Peyer's patch (tissue), 4 donors: Measurements from ENCODE around the gene PRDM5. TPM values are rescaled to one million over a fixed set of nuclear protein-coding genes. Genes with fewer than 3 reads are reported as not detected.

ENCODE experiments used
- DNase-seq, 3 donors: peaks; one replicate each; pipeline ENCODE4 v3.0.0-alpha.2; 2017 to 2019
- H3K27ac ChIP-seq, 4 donors: fragments of 200-600 bp; sonication (generic); one replicate each; pipeline ENCODE4 v1.5.1; 2016 to 2019
- H3K27me3 ChIP-seq, 2 donors: fragments of 200-600 bp; sonication (generic); one replicate each; pipeline ENCODE4 v1.5.1; 2019
- H3K36me3 ChIP-seq, 3 donors: fragments of 200-600 bp; sonication (generic); one replicate each; pipeline ENCODE4 v1.5.1; 2016 to 2019
- H3K4me1 ChIP-seq, 4 donors: fragments of 200-600 bp; sonication (generic); one replicate each; pipeline ENCODE4 v1.5.1; 2016 to 2019
- H3K4me3 ChIP-seq, 4 donors: fragments of 200-600 bp; sonication (generic); 1 replicate in 3 of 4; 2 replicates in 1 of 4; pipeline ENCODE4 v1.5.1; 2016 to 2019; ENCODE audit warnings: mild to moderate bottlenecking in 1 of 4
- H3K9me3 ChIP-seq, 4 donors: fragments of 200-600 bp; sonication (generic); one replicate each; pipeline ENCODE4 v1.5.1; 2016 to 2019; ENCODE audit warnings: mild to moderate bottlenecking in 1 of 4
- CTCF ChIP-seq, 6 experiments: fragments of 450-650 bp in 4 of 6; fragments of 200-600 bp in 2 of 6; sonication (generic) in 1 of 6; IDR thresholded peaks; one replicate each; pipeline ENCODE4 v1.5.1; 2017 to 2019; ENCODE audit warnings: antibody characterized with exemption in 6 of 6, mild to moderate bottlenecking in 3 of 6, moderate library complexity in 1 of 6
- POLR2A ChIP-seq, 2 donors: fragments of 450-650 bp; IDR thresholded peaks; one replicate each; pipeline ENCODE4 v1.5.1; 2017; ENCODE audit warnings: antibody characterized with exemption in 2 of 2, mild to moderate bottlenecking in 2 of 2, moderate library complexity in 2 of 2
- total RNA-seq, 4 donors: library from RNA; depleted of rRNA; stranded (reverse); fragments of >200 nt; gene quantifications; one replicate each; pipeline ENCODE4 v1.1.0, GENCODE V29; 2016

Gene PRDM5
- total RNA-seq, 4 donors from 2014 or later: 3.9 to 9.9 (median 5.3) TPM

DNA sequence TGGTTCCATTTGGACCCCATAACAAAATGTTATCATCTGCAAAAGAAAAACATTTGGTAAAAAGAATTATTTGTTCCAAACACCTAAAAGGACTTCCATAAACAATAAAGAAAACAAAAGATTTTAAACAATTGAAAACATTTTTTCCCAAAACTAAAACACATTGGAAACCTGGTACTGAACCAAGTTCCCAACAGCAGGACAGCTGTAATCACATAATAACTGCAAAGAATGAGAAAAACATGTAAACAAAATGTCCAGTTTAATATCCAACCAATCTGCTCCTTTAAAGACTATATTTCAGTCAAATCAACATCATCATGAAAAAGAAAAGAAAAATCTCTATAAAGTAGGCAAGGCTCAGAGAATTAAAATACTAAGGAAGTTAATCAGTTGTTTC is 36.3 kb downstream of the PRDM5 start:
- H3K27ac ChIP-seq: no peak overlapping the region
- H3K36me3 ChIP-seq: no peaks in the 10 kb centered on the region
- H3K4me3 ChIP-seq: no peak overlapping the region
- no peaks in the 10 kb centered on the region for H3K9me3 ChIP-seq
- TF ChIP-seq POLR2A (IDR thresholded peaks at IDR 0.05): no peak
- TF ChIP-seq CTCF (IDR thresholded peaks at IDR 0.05): no peak
- DNase-seq: no peak
- H3K4me1 ChIP-seq: no peaks in the 10 kb centered on the region
- no peaks in the 10 kb centered on the region for H3K27me3 ChIP-seq

- H3K27me3 ChIP-seq: no peaks in the 10 kb centered on the region
- DNase-seq: no peak
- no peaks in the 10 kb centered on the region for H3K9me3 ChIP-seq
- no peak overlapping the region for H3K27ac ChIP-seq
- no peaks in the 10 kb centered on the region for H3K4me1 ChIP-seq
- TF ChIP-seq CTCF (IDR thresholded peaks at IDR 0.05): no peak
- TF ChIP-seq POLR2A (IDR thresholded peaks at IDR 0.05): no peak
- H3K36me3 ChIP-seq: no peaks in the 10 kb centered on the region
- H3K4me3 ChIP-seq: no peak overlapping the region
Observed at GRCh38 chr4:120881846-120882245, 40.7 kb downstream of the PRDM5 start.

GRCh38 chr4:120881351-120881750 is 41.2 kb downstream of the PRDM5 start:
- Histone ChIP-seq H3K36me3 (no peaks in the 10 kb centered on the region), H3K4me1 (no peaks in the 10 kb centered on the region), H3K9me3 (no peaks in the 10 kb centered on the region), H3K27me3 (no peaks in the 10 kb centered on the region), H3K4me3 (no peak overlapping the region), H3K27ac (no peak overlapping the region)
- DNase-seq: no peak
- TF ChIP-seq POLR2A (IDR thresholded peaks at IDR 0.05) (no peak), CTCF (IDR thresholded peaks at IDR 0.05) (no peak)

DNA sequence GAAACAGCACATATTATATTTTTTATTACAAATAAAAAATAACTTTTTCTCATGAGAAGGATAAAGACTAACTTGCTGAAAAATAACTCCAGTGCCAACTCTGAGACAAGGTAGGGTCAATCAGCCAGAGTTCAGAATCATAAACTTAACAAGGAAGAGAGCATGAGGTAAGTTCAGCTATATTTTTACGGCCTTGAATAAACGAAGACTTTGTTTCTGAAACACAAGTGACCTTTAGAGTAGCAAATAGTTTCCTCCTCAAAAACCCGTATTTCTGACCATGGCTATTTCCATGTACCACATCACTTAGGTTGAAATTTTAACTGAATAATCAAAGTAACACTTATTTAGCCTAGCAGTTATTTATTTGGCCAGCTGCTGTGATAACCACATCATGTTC is 45.5 kb downstream of the PRDM5 start:
- no peak for DNase-seq

DNA sequence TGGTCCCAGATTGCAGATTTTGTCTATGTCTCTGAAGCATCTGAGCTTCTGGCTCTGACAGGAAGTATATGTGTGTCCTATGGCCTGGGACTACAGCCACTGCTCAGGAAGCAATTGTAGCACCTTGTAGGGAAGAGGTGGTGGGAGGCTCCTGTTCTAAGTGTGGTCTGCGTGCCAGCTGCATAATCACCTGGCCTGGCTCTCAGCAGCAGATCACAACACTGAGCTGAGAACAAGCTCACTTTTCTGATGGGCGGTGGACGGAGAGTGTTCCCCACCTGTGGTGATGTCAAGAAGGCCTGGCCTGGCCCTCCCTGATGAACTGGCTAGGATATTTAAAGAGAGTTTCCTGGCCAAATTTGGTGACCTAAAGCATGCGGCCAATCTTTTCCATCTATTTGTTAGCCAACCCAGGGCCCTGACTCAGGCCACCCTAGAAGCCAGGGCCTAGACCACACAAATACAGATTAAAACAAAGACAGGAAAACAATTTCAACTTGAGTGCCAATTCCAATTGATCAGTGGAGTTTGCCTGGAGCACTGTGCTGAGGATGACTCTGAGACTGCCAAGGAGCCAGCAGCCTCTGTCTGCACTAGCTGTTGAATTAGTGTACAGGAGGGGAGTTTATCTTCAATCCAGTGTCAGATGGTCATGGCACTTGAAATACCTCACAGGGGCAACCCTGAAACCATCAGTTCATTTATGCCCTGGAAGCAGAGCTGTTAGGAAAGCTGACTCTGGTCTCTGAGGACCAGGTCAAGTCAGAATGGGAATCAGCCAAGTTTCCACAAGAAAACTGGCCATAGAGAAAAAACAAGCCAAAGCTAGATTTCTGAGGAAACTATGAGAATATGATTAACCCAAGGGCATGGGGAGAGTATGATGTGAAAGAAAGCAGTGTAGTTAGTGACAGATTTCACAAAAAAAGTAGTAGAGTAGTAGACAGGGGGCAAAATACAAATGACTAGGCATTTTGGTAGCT is 47.4 kb downstream of the PRDM5 start:
- Histone ChIP-seq H3K4me1 (no peaks in the 10 kb centered on the region), H3K9me3 (no peaks in the 10 kb centered on the region), H3K27me3 (no peaks in the 10 kb centered on the region), H3K4me3 (no peak overlapping the region), H3K36me3 (no peaks in the 10 kb centered on the region), H3K27ac (no peak overlapping the region)
- DNase-seq: no peak
- no peak for TF ChIP-seq POLR2A (IDR thresholded peaks at IDR 0.05)

More for the DNA sequence above, 45.5 kb downstream of the PRDM5 start:
- H3K4me3 ChIP-seq: no peak overlapping the region
- no peak overlapping the region for H3K27ac ChIP-seq
- no peaks in the 10 kb centered on the region for H3K27me3 ChIP-seq
- H3K9me3 ChIP-seq: no peaks in the 10 kb centered on the region
- no peaks in the 10 kb centered on the region for H3K36me3 ChIP-seq
- no peaks in the 10 kb centered on the region for H3K4me1 ChIP-seq
- TF ChIP-seq CTCF (IDR thresholded peaks at IDR 0.05) (no peak), POLR2A (IDR thresholded peaks at IDR 0.05) (no peak)

DNA sequence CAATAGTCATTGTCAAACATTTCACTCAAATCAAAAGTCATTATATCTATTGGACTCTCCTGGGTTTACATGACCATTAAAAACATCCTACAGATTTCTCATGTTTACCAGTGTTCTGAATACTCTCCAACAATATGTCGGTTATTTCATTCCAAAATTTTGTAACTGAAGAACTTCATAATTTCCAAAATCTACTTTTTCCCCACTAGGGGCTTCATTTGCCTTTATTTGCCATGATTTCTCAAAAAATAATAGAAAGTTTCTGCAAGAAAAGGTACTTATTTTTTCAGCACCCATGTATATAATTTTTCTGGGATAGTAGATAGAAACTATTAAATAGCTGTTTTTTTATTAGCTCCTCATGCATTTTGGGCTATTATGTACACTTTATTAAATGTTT is 49.0 kb downstream of the PRDM5 start:
- TF ChIP-seq POLR2A (IDR thresholded peaks at IDR 0.05) (no peak), CTCF (IDR thresholded peaks at IDR 0.05) (no peak)
- no peak overlapping the region for H3K27ac ChIP-seq
- no peaks in the 10 kb centered on the region for H3K4me1 ChIP-seq
- no peak for DNase-seq
- H3K36me3 ChIP-seq: no peaks in the 10 kb centered on the region
- H3K4me3 ChIP-seq: no peak overlapping the region
- H3K27me3 ChIP-seq: no peaks in the 10 kb centered on the region
- H3K9me3 ChIP-seq: no peaks in the 10 kb centered on the region
